C4-2B (cell line): ENCODE results near the gene PCDH17.

ENCODE experiments used
- H3K27ac ChIP-seq: fragments of 450-650 bp; 2 replicates; pipeline ENCODE4 v1.5.1; 2017
- CTCF ChIP-seq: fragments of 450-650 bp; conservative IDR thresholded peaks from 2 replicates; pipeline ENCODE4 v1.5.1; 2017; ENCODE audit warnings: mild to moderate bottlenecking
- ZFX ChIP-seq: fragments of 450-650 bp; IDR thresholded peaks from 2 replicates; pipeline ENCODE4 v1.6.1; 2017

PCDH17 gene

GRCh38 chr13:57611969-57612368 lies 19.6 kb upstream of the PCDH17 start:
- no peak for TF ChIP-seq ZFX
- TF ChIP-seq CTCF, result no peak
- no peak overlapping the region for H3K27ac ChIP-seq

GRCh38 chr13:57612568-57612967 lies 19.0 kb upstream of the PCDH17 start:
- no peak for TF ChIP-seq CTCF
- no peak for TF ChIP-seq ZFX
- H3K27ac ChIP-seq, result no peak overlapping the region

- TF ChIP-seq ZFX, result no peak
- peak; percentile 89 for TF ChIP-seq CTCF
- H3K27ac ChIP-seq, result no peak overlapping the region
Measured at GRCh38 chr13:57624565-57625435, 6.7 kb upstream of the PCDH17 start.

- no peak overlapping the region for H3K27ac ChIP-seq
- TF ChIP-seq CTCF (peak; percentile 79), ZFX (no peak)
Measured at GRCh38 chr13:57627663-57628062, 3.9 kb upstream of the PCDH17 start.

GRCh38 chr13:57629391-57629804 lies 2.1 kb upstream of the PCDH17 start:
- TF ChIP-seq CTCF (no peak), ZFX (no peak)
- H3K27ac ChIP-seq, result no peak overlapping the region

GRCh38 chr13:57629821-57630235 lies 1.7 kb upstream of the PCDH17 start:
- H3K27ac ChIP-seq, result no peak overlapping the region
- TF ChIP-seq ZFX, result no peak
- no peak for TF ChIP-seq CTCF
